Measurements from ENCODE around the gene ZP1. TPM values are rescaled to one million over a fixed set of nuclear protein-coding genes. Genes with fewer than 3 reads are reported as not detected.

The ZP1 gene
- total RNA-seq, 2 experiments from 2014 or later: not detected

- no peaks in the 10 kb centered on the region for H3K9me2 ChIP-seq (ENCODE audit: insufficient read depth, low read length)
- BruUV-seq (replicated peaks): no TSS peak
- no peaks in the 10 kb centered on the region for H3K9me3 ChIP-seq (ENCODE audit: low read length)
- no peak overlapping the region for H2AFZ ChIP-seq (ENCODE audit: low read length)
- peaks cover 63% of the 10 kb centered on the region for H3K36me3 ChIP-seq (ENCODE audit: insufficient read depth, low read length)
- H3K79me2 ChIP-seq (ENCODE audit: insufficient read depth, low read depth, low read length): peaks cover 7% of the 10 kb centered on the region; the same call in 1 of the 2 replicates
- intact Hi-C loops (cut with micrococcal nuclease; ENCODE audit: unreplicated experiment): no loop called here
- POLR2A ChIA-PET: no interaction called here
- no peak for DNase-seq (ENCODE audit: low spot score)
- H3K27ac ChIP-seq (ENCODE audit: low read depth, low read length, poor library complexity, severe bottlenecking): no peak overlapping the region
- H3K4me2 ChIP-seq (ENCODE audit: low read length): no peak overlapping the region
- H3K4me1 ChIP-seq (ENCODE audit: insufficient read depth, low read length, poor library complexity, severe bottlenecking): no peaks in the 10 kb centered on the region
- no peak overlapping the region for H3K4me3 ChIP-seq (ENCODE audit: low read depth, low read length, poor library complexity, severe bottlenecking)
- no peak for TF ChIP-seq EZH2phosphoT487 (IDR thresholded peaks at IDR 0.05; ENCODE audit: borderline replicate concordance, low read depth, low read length)
- no peak for TF ChIP-seq CTCF (conservative IDR thresholded peaks at IDR 0.05; ENCODE audit: low read length)
- CTCF ChIA-PET (ENCODE audit: unreplicated experiment): no interaction called here
- H4K20me1 ChIP-seq (ENCODE audit: insufficient read depth, low read length): no peaks in the 10 kb centered on the region; the same call in 1 of the 2 replicates
Observed at GRCh38 chr11:60851327-60852104, 15.8 kb upstream of the ZP1 start.

GRCh38 chr11:60852117-60852981 lies 15.0 kb upstream of the ZP1 start:
- no peaks in the 10 kb centered on the region for H3K79me2 ChIP-seq (ENCODE audit: insufficient read depth, low read depth, low read length)
- H4K20me1 ChIP-seq (ENCODE audit: insufficient read depth, low read length): no peaks in the 10 kb centered on the region; the same call in 1 of the 2 replicates
- POLR2A ChIA-PET: no interaction called here
- no TSS peak for BruUV-seq (replicated peaks)
- H3K4me1 ChIP-seq (ENCODE audit: insufficient read depth, low read length, poor library complexity, severe bottlenecking): no peaks in the 10 kb centered on the region
- no peak for TF ChIP-seq EZH2phosphoT487 (IDR thresholded peaks at IDR 0.05; ENCODE audit: borderline replicate concordance, low read depth, low read length)
- no peak for TF ChIP-seq CTCF (conservative IDR thresholded peaks at IDR 0.05; ENCODE audit: low read length)
- CTCF ChIA-PET (ENCODE audit: unreplicated experiment): no interaction called here
- no peak overlapping the region for H3K4me3 ChIP-seq (ENCODE audit: low read depth, low read length, poor library complexity, severe bottlenecking)
- peaks cover 62% of the 10 kb centered on the region for H3K36me3 ChIP-seq (ENCODE audit: insufficient read depth, low read length)
- intact Hi-C loops (cut with micrococcal nuclease; ENCODE audit: unreplicated experiment): no loop called here
- no peak overlapping the region for H3K4me2 ChIP-seq (ENCODE audit: low read length)
- no peak overlapping the region for H2AFZ ChIP-seq (ENCODE audit: low read length)
- no peaks in the 10 kb centered on the region for H3K9me3 ChIP-seq (ENCODE audit: low read length)
- DNase-seq (ENCODE audit: low spot score): no peak
- H3K27ac ChIP-seq (ENCODE audit: low read depth, low read length, poor library complexity, severe bottlenecking): no peak overlapping the region
- no peaks in the 10 kb centered on the region for H3K9me2 ChIP-seq (ENCODE audit: insufficient read depth, low read length)

Data from OCI-LY7 (cell line).